Upper lobe of left lung (tissue), 4 donors: ENCODE data around the gene SURF4.

ENCODE experiments used
- POLR2AphosphoS5 ChIP-seq, 2 donors: sonication (generic); formaldehyde crosslinking; IDR thresholded peaks; one replicate each; pipeline ENCODE4 v1.5.1; 2017; ENCODE audit warnings: antibody characterized with exemption in 2 of 2
- TF ChIP-seq, protein P1 (sequence below), 6 experiments: fragments of 450-650 bp in 4 of 6; fragments of 200-600 bp in 2 of 6; sonication (generic) in 2 of 6; IDR thresholded peaks; one replicate each; pipeline ENCODE4 v1.5.1; 2016 to 2019; ENCODE audit warnings: antibody characterized with exemption in 6 of 6

DNA sequence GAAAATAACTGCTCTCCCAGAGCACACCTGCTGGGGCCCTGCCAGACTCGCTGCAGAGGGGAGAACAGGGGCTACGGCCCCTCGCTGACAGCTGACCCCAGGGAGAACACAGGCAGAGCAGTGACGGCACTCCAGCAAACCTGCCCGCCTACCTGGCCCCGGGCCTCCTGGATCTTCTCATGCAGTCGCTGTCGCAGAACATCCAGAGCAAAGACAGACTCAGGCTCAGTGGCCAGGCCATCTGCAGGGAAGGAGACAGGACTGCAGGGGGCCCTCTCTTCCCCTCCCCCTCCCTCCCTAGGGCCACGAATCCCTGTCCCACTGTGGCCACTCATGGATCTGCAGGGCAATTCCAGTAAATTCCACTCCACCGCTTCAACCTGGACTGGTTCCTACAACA is 42.3 kb downstream of the SURF4 start:
- TF ChIP-seq POLR2AphosphoS5 (IDR thresholded peaks at IDR 0.05), result no peak
- TF ChIP-seq, protein P1, sequence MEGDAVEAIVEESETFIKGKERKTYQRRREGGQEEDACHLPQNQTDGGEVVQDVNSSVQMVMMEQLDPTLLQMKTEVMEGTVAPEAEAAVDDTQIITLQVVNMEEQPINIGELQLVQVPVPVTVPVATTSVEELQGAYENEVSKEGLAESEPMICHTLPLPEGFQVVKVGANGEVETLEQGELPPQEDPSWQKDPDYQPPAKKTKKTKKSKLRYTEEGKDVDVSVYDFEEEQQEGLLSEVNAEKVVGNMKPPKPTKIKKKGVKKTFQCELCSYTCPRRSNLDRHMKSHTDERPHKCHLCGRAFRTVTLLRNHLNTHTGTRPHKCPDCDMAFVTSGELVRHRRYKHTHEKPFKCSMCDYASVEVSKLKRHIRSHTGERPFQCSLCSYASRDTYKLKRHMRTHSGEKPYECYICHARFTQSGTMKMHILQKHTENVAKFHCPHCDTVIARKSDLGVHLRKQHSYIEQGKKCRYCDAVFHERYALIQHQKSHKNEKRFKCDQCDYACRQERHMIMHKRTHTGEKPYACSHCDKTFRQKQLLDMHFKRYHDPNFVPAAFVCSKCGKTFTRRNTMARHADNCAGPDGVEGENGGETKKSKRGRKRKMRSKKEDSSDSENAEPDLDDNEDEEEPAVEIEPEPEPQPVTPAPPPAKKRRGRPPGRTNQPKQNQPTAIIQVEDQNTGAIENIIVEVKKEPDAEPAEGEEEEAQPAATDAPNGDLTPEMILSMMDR (IDR thresholded peaks at IDR 0.05), result no peak
